A549 treated with Hydrocortisone at 1 μM for 4 hours (cell line): Measurements from ENCODE around the gene HPDL. TPM values are rescaled to one million over a fixed set of nuclear protein-coding genes. Genes with fewer than 3 reads are reported as not detected.

Source experiments
- total RNA-seq: library from RNA; stranded (reverse); fragments of 200-300 nt; extraction: Qiagen RNA extraction; gene quantifications from 5 replicates; pipeline ENCODE4 v1.2.3, GENCODE V29; 2022

HPDL gene
- total RNA-seq = 2.4 to 3.9 TPM (median 3.6 TPM) in 5 replicates

GRCh38 chr1:45326627-45327623, at the start of gene HPDL:
TSS of gene HPDL (plus strand) at chr1:45326895. CDS start at chr1:45327149, 254 bp downstream.

DNA sequence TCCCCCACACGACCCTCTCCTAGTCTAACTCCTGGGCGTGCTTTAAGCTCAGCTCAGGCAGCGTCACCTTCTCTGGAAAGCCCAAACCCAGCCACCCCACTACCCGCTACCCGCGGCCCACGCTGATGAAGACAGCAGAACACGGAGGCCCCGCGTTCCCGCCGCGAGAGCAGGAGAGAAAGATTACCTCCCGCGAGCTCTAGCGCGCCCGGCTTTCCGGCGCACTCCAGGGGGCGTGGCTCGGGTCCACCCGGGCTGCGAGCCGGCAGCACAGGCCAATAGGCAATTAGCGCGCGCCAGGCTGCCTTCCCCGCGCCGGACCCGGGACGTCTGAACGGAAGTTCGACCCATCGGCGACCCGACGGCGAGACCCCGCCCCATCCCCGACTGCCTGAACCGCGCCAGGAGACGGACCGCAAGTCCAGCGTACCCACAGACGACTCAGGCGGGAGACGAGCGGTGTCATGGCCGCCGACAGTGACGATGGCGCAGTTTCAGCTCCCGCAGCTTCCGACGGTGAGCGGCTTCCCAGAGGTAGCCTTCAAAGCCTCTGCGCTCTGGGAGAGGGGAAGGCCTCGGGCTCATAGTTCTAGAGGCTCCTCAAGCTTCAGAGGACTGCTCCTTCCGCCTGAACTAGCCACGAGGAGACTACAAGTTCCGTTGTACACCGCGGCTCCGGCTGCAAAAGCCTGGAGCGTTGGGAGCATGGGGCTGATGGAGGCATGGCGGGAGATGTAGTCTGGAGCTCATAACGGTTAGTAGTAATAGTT, 13.3 kb downstream of the HPDL start, which contains the start of the genes MUTYH and TOE1:
Gene MUTYH, minus strand, starts transcription at position 652 of the 770 bp plus-strand sequence. CDS start 5,935 bp downstream, outside the sequence.
Gene TOE1, plus strand, starts transcription at position 382 of the 770 bp plus-strand sequence. Its CDS starts 83 bp downstream, at position 465.

Other genes starting within 250 kb of the HPDL start
- 0.59 to 0.67 TPM (median 0.64 TPM) in 5 replicates for gene ZSWIM5, start 120.3 kb upstream of the HPDL start, total RNA-seq
- gene TOE1, start 13.3 kb downstream of the HPDL start, total RNA-seq = 11.2 to 13.9 TPM (median 12.1 TPM) in 5 replicates
- 6.8 to 10.2 TPM (median 8.5 TPM) in 5 replicates for gene MUTYH, start 13.5 kb downstream of the HPDL start, total RNA-seq
- gene TESK2, start 164.3 kb downstream of the HPDL start, total RNA-seq = 0.08 to 0.32 TPM (median 0.17 TPM) in 5 replicates
- 1.6 to 2.1 TPM (median 1.8 TPM) in 5 replicates for gene CCDC163, start 173.2 kb downstream of the HPDL start, total RNA-seq
- gene MMACHC, start 173.4 kb downstream of the HPDL start, total RNA-seq = 2.1 to 2.7 TPM (median 2.2 TPM) in 5 replicates
- gene PRDX1, start 195.0 kb downstream of the HPDL start, total RNA-seq = 1,938 to 2,223 TPM (median 2,052 TPM) in 5 replicates
- gene AKR1A1, start 223.9 kb downstream of the HPDL start, total RNA-seq = 73.1 to 81.3 TPM (median 79.9 TPM) in 5 replicates